ENCODE data around the gene FYB1.

The FYB1 gene

GRCh38 chr5:39058178-39058921, 161.0 kb downstream of the FYB1 start:
- no peak for DNase-seq (ENCODE audit: low read depth)
- TF ChIP-seq CTCF (IDR thresholded peaks at IDR 0.05; ENCODE audit: control insufficient read depth, extremely low read depth, insufficient read depth) = no peak
- no peak overlapping the region for H3K4me3 ChIP-seq (ENCODE audit: low read depth, low read length)

- TF ChIP-seq CTCF (IDR thresholded peaks at IDR 0.05; ENCODE audit: control insufficient read depth, extremely low read depth, insufficient read depth) = no peak
- H3K4me3 ChIP-seq (ENCODE audit: low read depth, low read length) = no peak overlapping the region
- DNase-seq (ENCODE audit: low read depth) = no peak
Measured at GRCh38 chr5:39057734-39058133, 161.6 kb downstream of the FYB1 start.

- DNase-seq (ENCODE audit: low read depth) = no peak
- H3K4me3 ChIP-seq (ENCODE audit: low read depth, low read length) = no peak overlapping the region
- no peak for TF ChIP-seq CTCF (IDR thresholded peaks at IDR 0.05; ENCODE audit: control insufficient read depth, extremely low read depth, insufficient read depth)
Measured at GRCh38 chr5:39055768-39056398, 163.5 kb downstream of the FYB1 start.
